RPMI8226 (cell line): ENCODE results near the gene TTLL5.

Source experiments
- DNase-seq: peaks from one replicate; pipeline ENCODE4 v3.0.0-alpha.2; 2015

The TTLL5 gene

GRCh38 chr14:75702122-75702521 lies 41.1 kb downstream of the TTLL5 start:
- DNase-seq: no peak

- DNase-seq: no peak
Measured at GRCh38 chr14:75702616-75703261, 41.7 kb downstream of the TTLL5 start.

- no peak for DNase-seq
Measured at GRCh38 chr14:75703467-75703866, 42.4 kb downstream of the TTLL5 start.

GRCh38 chr14:75705014-75705413 lies 44.0 kb downstream of the TTLL5 start:
- DNase-seq: no peak

- peak; percentile 57 for DNase-seq
Measured at GRCh38 chr14:75709207-75709812, 48.3 kb downstream of the TTLL5 start.

- DNase-seq: peak; percentile 4
Measured at GRCh38 chr14:75711105-75711795, 50.2 kb downstream of the TTLL5 start.

GRCh38 chr14:75711796-75712211 lies 50.8 kb downstream of the TTLL5 start:
- DNase-seq: no peak

GRCh38 chr14:75714991-75715390 lies 53.9 kb downstream of the TTLL5 start:
- DNase-seq: no peak

GRCh38 chr14:75715926-75716780 lies 55.1 kb downstream of the TTLL5 start:
- no peak for DNase-seq

- no peak for DNase-seq
Measured at GRCh38 chr14:75717729-75718128, 56.7 kb downstream of the TTLL5 start.

GRCh38 chr14:75718199-75718598 lies 57.2 kb downstream of the TTLL5 start:
- no peak for DNase-seq

GRCh38 chr14:75720116-75720515 lies 59.1 kb downstream of the TTLL5 start:
- no peak for DNase-seq

GRCh38 chr14:75720842-75721498 lies 59.9 kb downstream of the TTLL5 start:
- no peak for DNase-seq

- DNase-seq: no peak
Measured at GRCh38 chr14:75723716-75724115, 62.7 kb downstream of the TTLL5 start.

- DNase-seq: no peak
Measured at GRCh38 chr14:75724414-75725204, 63.6 kb downstream of the TTLL5 start.

- no peak for DNase-seq
Measured at GRCh38 chr14:75725481-75725880, 64.4 kb downstream of the TTLL5 start.

GRCh38 chr14:75726321-75726720 lies 65.3 kb downstream of the TTLL5 start:
- DNase-seq: no peak

- no peak for DNase-seq
Measured at GRCh38 chr14:75727124-75727523, 66.1 kb downstream of the TTLL5 start.

- no peak for DNase-seq
Measured at GRCh38 chr14:75732888-75733287, 71.8 kb downstream of the TTLL5 start.

GRCh38 chr14:75734854-75735253 lies 73.8 kb downstream of the TTLL5 start:
- no peak for DNase-seq

GRCh38 chr14:75736845-75737485 lies 75.9 kb downstream of the TTLL5 start:
- DNase-seq: no peak
